ENCODE data around the gene TNS2.

- TF ChIP-seq CTCF (IDR thresholded peaks at IDR 0.05) (no peak), POLR2A (IDR thresholded peaks at IDR 0.05) (no peak)
These were observed 10.9 kb downstream of the TNS2 start for GRCh38 chr12:53060721-53061276.

All from right lobe of liver (tissue), 4 donors.